ENCODE data around the gene MYB. TPM values are rescaled to one million over a fixed set of nuclear protein-coding genes. Genes with fewer than 3 reads are reported as not detected.

MYB gene
- total RNA-seq, 1 donor from 2014 or later: 0.83 TPM

DNA sequence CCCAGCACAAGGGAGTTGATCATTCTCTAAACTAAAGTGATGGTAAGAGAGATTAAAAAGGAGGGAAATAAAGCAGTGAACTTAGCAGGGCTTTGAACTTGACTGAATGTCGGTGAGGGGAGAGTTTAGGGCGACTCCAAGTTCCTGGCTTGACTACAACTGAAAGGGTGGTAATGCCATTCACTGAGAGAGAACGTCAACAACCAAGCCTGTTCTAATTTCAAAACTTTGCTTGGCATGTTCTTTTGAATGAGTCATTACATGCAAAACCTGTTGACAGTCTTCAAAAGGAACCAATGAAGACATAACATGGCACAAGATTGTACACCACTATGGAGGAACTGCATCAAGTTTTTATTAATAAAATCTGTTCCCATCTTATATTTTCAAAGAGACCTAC lies 10.3 kb upstream of the MYB start:
- no peak overlapping the region for H3K27ac Mint-ChIP-seq (ENCODE audit: unreplicated experiment)
- DNase-seq (ENCODE audit: extremely low spot score, unreplicated experiment): no peak
- peaks cover under 1% of the 10 kb centered on the region for H3K36me3 Mint-ChIP-seq (ENCODE audit: unreplicated experiment)
- no peaks in the 10 kb centered on the region for H3K4me1 Mint-ChIP-seq (ENCODE audit: unreplicated experiment)
- TF ChIP-seq, protein P1, sequence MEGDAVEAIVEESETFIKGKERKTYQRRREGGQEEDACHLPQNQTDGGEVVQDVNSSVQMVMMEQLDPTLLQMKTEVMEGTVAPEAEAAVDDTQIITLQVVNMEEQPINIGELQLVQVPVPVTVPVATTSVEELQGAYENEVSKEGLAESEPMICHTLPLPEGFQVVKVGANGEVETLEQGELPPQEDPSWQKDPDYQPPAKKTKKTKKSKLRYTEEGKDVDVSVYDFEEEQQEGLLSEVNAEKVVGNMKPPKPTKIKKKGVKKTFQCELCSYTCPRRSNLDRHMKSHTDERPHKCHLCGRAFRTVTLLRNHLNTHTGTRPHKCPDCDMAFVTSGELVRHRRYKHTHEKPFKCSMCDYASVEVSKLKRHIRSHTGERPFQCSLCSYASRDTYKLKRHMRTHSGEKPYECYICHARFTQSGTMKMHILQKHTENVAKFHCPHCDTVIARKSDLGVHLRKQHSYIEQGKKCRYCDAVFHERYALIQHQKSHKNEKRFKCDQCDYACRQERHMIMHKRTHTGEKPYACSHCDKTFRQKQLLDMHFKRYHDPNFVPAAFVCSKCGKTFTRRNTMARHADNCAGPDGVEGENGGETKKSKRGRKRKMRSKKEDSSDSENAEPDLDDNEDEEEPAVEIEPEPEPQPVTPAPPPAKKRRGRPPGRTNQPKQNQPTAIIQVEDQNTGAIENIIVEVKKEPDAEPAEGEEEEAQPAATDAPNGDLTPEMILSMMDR (IDR thresholded peaks at IDR 0.05): no peak
- H3K4me3 Mint-ChIP-seq (ENCODE audit: unreplicated experiment): no peak overlapping the region
- no peaks in the 10 kb centered on the region for H3K27me3 Mint-ChIP-seq (ENCODE audit: unreplicated experiment)
- peaks cover under 1% of the 10 kb centered on the region for H3K9me3 Mint-ChIP-seq (ENCODE audit: unreplicated experiment)

DNA sequence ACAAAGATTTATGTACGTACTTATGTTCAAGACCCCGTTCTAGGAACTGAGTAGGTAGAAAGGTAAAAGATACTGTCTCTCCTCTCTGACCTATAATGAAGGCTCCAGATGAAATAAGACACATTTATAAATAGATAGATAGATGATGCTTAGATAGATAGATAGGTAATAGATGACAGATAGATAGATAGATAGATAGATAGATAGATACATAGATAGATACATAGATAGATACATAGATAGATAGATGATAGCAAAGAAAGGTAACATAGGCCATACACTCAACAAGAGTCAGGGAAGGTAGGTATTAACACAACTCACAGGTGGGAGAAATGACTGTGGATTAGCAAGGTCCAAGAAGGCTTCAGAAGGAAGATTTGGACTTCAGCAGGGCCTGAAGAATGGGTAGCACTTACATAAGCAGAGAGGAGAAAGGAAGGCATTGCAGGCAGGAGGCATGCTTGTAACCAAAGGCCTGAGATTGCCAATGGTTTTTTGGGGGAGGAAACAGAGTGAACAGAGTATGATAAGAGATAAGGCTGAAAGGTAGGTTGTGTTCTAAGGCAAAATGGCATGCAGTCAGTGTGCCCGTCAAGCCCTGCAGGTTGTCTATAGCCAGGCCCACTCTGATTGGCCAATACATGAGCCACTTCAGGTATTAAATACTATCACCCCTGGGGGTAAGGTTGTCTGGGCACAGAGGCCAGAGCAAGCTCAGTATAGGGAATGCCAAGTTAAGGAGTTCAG lies 7.7 kb upstream of the MYB start:
- H3K4me1 Mint-ChIP-seq (ENCODE audit: unreplicated experiment): no peaks in the 10 kb centered on the region
- H3K36me3 Mint-ChIP-seq (ENCODE audit: unreplicated experiment): peaks cover 2% of the 10 kb centered on the region
- no peak for DNase-seq (ENCODE audit: extremely low spot score, unreplicated experiment)
- peaks cover 3% of the 10 kb centered on the region for H3K9me3 Mint-ChIP-seq (ENCODE audit: unreplicated experiment)
- TF ChIP-seq, protein P1 (IDR thresholded peaks at IDR 0.05): no peak
- H3K4me3 Mint-ChIP-seq (ENCODE audit: unreplicated experiment): no peak overlapping the region
- no peaks in the 10 kb centered on the region for H3K27me3 Mint-ChIP-seq (ENCODE audit: unreplicated experiment)
- H3K27ac Mint-ChIP-seq (ENCODE audit: unreplicated experiment): no peak overlapping the region

DNA sequence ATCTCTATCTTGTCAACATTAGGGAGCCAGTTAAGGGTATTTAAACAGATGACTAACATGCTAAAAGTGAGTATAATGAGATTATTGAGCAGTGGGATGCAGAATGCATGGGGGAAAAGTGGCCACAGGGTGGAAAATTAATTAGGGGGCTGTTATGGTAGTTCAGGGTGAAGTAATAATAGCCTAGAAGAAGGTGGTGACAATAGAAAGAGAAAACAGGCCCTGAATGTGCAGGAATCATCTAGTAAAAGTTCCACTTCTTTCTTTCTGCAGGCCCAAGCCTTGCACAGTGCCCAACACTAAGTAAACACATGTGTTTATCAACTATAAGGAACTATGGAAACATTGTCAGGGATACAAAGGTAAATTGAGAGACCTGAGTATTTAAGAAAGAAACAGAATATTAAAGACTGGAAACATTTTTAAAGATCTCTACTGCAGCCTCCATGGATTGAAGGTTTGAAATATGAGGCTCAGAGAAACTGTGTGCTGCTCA lies 7.1 kb upstream of the MYB start:
- no peaks in the 10 kb centered on the region for H3K4me1 Mint-ChIP-seq (ENCODE audit: unreplicated experiment)
- DNase-seq (ENCODE audit: extremely low spot score, unreplicated experiment): no peak
- H3K9me3 Mint-ChIP-seq (ENCODE audit: unreplicated experiment): peaks cover 3% of the 10 kb centered on the region
- H3K27ac Mint-ChIP-seq (ENCODE audit: unreplicated experiment): no peak overlapping the region
- H3K4me3 Mint-ChIP-seq (ENCODE audit: unreplicated experiment): no peak overlapping the region
- H3K27me3 Mint-ChIP-seq (ENCODE audit: unreplicated experiment): no peaks in the 10 kb centered on the region
- TF ChIP-seq, protein P1 (IDR thresholded peaks at IDR 0.05): no peak
- H3K36me3 Mint-ChIP-seq (ENCODE audit: unreplicated experiment): peaks cover 2% of the 10 kb centered on the region

DNA sequence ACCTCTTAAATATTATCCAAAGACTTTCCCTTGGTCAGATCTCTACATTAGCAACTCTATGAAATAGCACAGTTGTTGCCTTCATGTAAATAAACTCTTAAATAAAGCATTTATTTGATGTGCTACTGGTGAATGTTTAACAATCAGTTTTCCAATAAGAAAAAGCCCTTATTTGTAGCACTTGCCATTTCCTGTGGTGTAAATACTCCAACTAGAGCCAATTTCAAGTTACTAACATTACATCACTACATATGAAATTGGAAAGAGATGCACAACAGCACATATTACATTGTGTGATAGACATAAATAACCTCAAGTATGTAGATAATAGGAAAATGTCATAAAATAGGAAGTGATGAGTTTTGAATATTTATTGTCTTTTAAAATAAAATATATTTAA lies 5.0 kb upstream of the MYB start:
- peaks cover 6% of the 10 kb centered on the region for H3K4me1 Mint-ChIP-seq (ENCODE audit: unreplicated experiment)
- no peak overlapping the region for H3K27ac Mint-ChIP-seq (ENCODE audit: unreplicated experiment)
- H3K4me3 Mint-ChIP-seq (ENCODE audit: unreplicated experiment): no peak overlapping the region
- H3K27me3 Mint-ChIP-seq (ENCODE audit: unreplicated experiment): no peaks in the 10 kb centered on the region
- peaks cover 2% of the 10 kb centered on the region for H3K36me3 Mint-ChIP-seq (ENCODE audit: unreplicated experiment)
- peaks cover 3% of the 10 kb centered on the region for H3K9me3 Mint-ChIP-seq (ENCODE audit: unreplicated experiment)
- TF ChIP-seq, protein P1 (IDR thresholded peaks at IDR 0.05): no peak
- DNase-seq (ENCODE audit: extremely low spot score, unreplicated experiment): no peak

DNA sequence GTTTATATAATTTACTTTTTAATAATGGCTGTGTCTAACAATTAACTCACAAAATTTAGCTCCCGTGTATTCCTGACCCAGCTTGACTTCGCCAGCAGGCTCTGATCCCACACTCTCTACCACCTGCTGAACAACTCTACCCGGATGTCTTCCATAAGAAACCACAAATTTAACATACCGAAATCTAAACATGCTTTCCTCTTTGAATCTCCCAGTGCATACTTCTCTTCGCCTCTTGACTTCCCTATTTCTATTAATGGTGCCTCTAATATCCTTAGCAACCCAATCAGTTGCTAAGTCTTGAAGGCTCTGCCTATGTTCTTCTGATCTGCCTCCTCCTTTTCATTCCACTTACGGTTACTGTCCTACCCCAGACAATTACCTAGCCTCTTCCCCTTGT lies 4.6 kb upstream of the MYB start:
- Mint-ChIP-seq H3K27ac (ENCODE audit: unreplicated experiment) (no peak overlapping the region), H3K27me3 (ENCODE audit: unreplicated experiment) (no peaks in the 10 kb centered on the region), H3K4me3 (ENCODE audit: unreplicated experiment) (no peak overlapping the region), H3K4me1 (ENCODE audit: unreplicated experiment) (peaks cover 6% of the 10 kb centered on the region), H3K9me3 (ENCODE audit: unreplicated experiment) (peaks cover 3% of the 10 kb centered on the region), H3K36me3 (ENCODE audit: unreplicated experiment) (peaks cover 2% of the 10 kb centered on the region)
- no peak for DNase-seq (ENCODE audit: extremely low spot score, unreplicated experiment)
- TF ChIP-seq, protein P1 (IDR thresholded peaks at IDR 0.05): no peak
